Heart left ventricle (tissue), 13 donors: Measurements from ENCODE around the gene ALPL.
A peak's percentile ranks its signal among the peaks of the same experiment; 100 is the strongest.

Source experiments
- POLR2A ChIP-seq, 2 donors: fragments of 450-650 bp; IDR thresholded peaks; one replicate each; pipeline ENCODE4 v1.6.1; 2017; ENCODE audit warnings: antibody characterized with exemption in 2 of 2, mild to moderate bottlenecking in 2 of 2, moderate library complexity in 2 of 2
- TF ChIP-seq, protein P1 (sequence below), 12 donors: fragments of 200-600 bp; sonication (generic) in 4 of 12; IDR thresholded peaks; one replicate each; pipeline versions ENCODE4 v1.5.0 to v1.8.0; 2018 to 2022; ENCODE audit warnings: antibody characterized with exemption in 12 of 12, mild to moderate bottlenecking in 5 of 12
- donor health status: ischemic (EF 13 %, LVEDD 7.1; RV severe dilation, severe dysfunction).
- donor health status: DM: no; HTN: yes; CAD: no.
- donor health status: DM: no; HTN: no; CAD: no.
- donor health status: ischemic (EF 25% LVEDD 6.9; RV normal size, moderate dysfunction).
- donor health status: ischemic (EF 25% LVEDD 5.7; RV mildly dilated, moderate dysfunction).
- donor health status: ischemic (EF 35%, LVEDD 5.7; RV mildly dilated, moderate dysfunction).
- donor health status: nonischemic (EF 11% LVEDD 7.7; RV severe dilation, severe dysfunction).
- donor health status: DM: yes; HTN: yes; CAD: no.
- donor health status: PGD.
- donor health status: ischemic (EF 29% LVEDD 5.4; RV normal size, mild dysfunction).
- donor health status: nonischemic (EF 23%, LVEDD 6.1; RV moderate dilation, normal function).

DNA sequence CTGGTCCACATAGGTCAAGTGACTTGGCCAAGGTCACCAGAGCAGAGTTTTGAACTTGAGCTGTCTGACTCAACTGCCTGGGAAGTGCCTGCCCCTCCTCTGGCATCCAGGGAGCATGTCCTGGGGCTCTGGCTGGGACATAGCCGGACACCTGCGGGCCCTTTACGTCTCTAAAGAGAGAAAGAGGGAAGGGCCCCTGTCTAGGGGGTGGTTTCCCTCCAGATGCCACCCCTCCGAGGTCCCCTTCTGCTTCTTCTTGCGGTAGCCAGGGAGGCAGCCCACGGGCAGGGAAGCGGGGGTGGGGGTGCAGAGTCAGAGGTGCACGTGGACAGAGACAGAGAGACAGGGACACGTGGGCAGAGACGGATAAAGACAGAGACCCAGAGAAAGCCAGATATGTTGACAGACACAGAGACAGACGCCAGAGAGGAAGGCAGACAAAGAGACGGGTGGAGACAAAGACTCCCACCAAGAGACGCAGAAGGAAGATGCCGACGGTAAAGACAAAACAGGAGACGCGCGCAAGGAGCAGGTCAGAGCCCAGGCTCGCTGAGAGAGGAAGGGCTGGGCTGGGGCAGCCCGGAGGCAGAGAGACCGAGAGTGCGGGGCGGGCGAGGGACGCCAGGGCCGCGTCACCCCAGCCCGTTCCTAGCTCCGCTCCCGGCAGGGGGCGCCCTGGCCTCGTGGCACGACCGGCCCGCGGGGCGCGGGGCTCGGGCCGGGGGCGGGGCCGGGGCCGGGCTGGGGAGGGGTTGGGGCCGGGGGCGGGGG lies 458 bp upstream of the ALPL start:
- TF ChIP-seq POLR2A (IDR thresholded peaks at IDR 0.05): no peak
- TF ChIP-seq, protein P1, sequence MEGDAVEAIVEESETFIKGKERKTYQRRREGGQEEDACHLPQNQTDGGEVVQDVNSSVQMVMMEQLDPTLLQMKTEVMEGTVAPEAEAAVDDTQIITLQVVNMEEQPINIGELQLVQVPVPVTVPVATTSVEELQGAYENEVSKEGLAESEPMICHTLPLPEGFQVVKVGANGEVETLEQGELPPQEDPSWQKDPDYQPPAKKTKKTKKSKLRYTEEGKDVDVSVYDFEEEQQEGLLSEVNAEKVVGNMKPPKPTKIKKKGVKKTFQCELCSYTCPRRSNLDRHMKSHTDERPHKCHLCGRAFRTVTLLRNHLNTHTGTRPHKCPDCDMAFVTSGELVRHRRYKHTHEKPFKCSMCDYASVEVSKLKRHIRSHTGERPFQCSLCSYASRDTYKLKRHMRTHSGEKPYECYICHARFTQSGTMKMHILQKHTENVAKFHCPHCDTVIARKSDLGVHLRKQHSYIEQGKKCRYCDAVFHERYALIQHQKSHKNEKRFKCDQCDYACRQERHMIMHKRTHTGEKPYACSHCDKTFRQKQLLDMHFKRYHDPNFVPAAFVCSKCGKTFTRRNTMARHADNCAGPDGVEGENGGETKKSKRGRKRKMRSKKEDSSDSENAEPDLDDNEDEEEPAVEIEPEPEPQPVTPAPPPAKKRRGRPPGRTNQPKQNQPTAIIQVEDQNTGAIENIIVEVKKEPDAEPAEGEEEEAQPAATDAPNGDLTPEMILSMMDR (IDR thresholded peaks at IDR 0.05): peak; percentile 32 to 79 (median 62)
